Thyroid gland (tissue), 4 donors: ENCODE data around the gene SEMA4B.

Experiments
- POLR2A ChIP-seq, 2 donors: fragments of 450-650 bp; IDR thresholded peaks; one replicate each; pipeline ENCODE4 v1.6.1; 2017; ENCODE audit warnings: antibody characterized with exemption in 2 of 2, mild to moderate bottlenecking in 2 of 2, moderate library complexity in 1 of 2
- TF ChIP-seq, protein P1 (sequence below), 6 experiments: fragments of 200-600 bp in 3 of 6; fragments of 450-650 bp in 3 of 6; sonication (generic) in 3 of 6; IDR thresholded peaks; one replicate each; pipeline ENCODE4 v1.5.1; 2016 to 2019; ENCODE audit warnings: antibody characterized with exemption in 6 of 6, mild to moderate bottlenecking in 2 of 6, inconsistent platforms in 1 of 6, moderate library complexity in 1 of 6

DNA sequence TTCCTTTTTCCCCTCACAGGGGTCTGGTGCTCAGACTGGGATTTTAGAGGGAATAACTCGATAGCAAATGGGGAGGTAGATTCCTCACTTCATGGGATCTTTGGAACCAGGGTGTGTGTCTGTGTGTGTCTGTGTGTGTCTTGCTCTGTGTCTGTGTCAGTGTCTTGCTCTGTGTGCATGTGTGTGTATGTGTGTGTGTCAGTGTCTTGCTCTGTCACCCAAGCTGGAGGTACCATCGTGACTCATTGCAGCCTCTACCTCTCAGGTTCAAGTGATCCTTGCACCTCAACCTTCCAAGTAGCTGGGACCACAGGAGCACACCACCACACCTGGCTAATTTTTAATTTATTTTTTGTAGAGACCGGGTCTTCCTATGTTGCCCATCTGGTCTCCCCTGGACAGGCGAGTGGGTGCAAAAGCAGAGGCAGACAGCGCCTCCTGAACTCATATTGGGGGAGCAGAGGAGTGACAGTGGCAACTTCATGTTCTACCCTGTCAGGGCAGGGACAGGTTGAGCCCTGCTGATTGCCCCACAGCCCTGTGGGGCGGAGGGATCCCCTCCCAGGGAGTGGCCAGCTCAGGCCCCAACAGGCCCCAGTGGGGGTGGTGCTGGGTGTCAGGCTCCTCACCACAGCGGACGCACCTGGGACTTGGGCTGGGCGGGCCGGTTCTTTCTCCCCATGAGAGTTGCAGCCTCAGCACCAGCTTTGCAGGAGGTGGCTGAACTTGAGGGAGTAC, 10.4 kb upstream of the SEMA4B start:
- TF ChIP-seq, protein P1, sequence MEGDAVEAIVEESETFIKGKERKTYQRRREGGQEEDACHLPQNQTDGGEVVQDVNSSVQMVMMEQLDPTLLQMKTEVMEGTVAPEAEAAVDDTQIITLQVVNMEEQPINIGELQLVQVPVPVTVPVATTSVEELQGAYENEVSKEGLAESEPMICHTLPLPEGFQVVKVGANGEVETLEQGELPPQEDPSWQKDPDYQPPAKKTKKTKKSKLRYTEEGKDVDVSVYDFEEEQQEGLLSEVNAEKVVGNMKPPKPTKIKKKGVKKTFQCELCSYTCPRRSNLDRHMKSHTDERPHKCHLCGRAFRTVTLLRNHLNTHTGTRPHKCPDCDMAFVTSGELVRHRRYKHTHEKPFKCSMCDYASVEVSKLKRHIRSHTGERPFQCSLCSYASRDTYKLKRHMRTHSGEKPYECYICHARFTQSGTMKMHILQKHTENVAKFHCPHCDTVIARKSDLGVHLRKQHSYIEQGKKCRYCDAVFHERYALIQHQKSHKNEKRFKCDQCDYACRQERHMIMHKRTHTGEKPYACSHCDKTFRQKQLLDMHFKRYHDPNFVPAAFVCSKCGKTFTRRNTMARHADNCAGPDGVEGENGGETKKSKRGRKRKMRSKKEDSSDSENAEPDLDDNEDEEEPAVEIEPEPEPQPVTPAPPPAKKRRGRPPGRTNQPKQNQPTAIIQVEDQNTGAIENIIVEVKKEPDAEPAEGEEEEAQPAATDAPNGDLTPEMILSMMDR (IDR thresholded peaks at IDR 0.05): no peak
- TF ChIP-seq POLR2A (IDR thresholded peaks at IDR 0.05): no peak
